Measurements from ENCODE around the gene PDIK1L.

PDIK1L gene

GRCh38 chr1:26121854-26122773 lies 10.5 kb downstream of the PDIK1L start:
- DNase-seq (ENCODE audit: low read depth in 2 of 2, low spot score in 1 of 2): no peak

DNA sequence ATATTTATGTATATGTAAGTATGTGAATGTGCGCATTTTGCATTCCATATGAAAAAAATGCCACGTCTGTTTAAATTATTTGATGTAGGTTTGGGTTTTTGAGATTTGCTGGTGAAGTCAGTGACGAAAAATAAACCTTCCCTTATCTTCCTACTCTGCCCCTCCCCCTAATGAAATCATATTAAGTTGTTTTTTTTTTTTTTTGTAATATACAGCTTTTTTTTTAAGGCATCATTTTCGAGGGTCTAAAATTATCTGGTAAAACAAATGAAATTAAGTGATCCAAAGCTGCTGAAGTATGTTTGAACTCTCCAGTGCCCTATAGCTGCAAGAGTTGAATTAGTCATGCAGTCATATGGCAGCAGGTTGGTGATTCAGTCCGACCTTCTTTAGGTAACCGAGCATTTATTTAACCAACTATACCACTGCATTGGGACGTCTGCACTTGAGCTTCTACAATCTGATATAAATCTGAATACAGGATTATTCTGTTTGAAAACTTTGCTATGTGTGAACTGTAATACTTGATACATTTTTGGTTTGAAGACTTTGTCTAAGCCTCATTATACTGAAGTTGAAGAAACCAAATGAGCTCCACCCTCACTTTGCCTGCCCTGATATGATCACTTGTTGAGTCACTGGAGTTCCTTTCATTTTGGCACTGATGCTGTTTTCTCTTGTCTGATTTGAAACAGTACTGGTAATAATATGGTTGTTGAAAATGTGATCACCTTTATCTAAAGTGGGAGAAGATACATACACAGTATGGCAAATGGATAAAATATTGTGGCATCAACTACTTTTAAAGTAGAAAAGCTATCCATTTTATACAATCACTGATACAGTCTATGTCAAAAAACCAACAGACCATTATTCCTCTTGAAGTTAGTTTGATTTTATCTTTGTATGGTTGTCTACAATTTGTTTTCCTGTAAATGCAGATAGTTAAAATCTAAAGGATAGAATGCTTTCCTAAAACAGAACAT lies 11.7 kb downstream of the PDIK1L start:
- DNase-seq (ENCODE audit: low read depth in 2 of 2, low spot score in 1 of 2): no peak

- no peak for DNase-seq (ENCODE audit: low read depth in 2 of 2, low spot score in 1 of 2)
These were observed 13.1 kb downstream of the PDIK1L start for GRCh38 chr1:26124418-26125331.

DNA sequence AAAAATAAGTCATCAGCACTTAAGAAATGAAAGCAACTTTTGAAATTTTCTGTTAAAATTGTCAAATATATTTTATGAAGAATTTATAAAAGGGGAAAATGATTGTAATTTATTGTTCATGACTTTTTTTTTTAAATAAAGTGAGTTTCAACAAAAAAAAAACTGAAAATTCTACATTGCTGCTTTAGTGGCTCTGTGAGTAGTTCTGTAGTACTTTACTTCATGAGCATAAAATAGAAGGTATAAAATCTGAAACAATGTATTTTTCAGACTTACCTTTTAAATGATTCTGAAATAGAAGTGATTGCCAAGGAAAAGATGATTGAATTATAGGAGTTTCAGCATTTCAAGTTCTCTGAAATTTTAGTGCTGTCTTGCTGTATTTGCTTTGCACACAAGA lies 13.8 kb downstream of the PDIK1L start:
- DNase-seq (ENCODE audit: low read depth in 2 of 2, low spot score in 1 of 2): no peak

DNA sequence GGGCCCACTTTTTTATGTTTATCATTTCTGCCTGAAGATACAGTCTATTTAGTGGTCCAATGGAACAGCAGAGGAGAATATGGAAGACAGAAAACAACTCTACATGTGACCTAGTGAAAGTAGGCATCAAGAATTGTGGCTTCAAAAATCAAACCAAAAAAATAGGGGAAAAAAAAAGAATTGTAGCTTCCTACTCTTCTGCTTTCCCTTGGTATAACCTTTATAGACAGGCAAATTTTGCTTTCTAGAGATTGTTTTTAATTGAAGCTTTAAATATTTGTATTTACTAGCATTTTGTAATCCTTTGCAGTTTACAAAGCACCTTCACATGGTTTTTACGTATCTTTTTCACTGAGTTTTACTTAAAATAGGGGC lies 14.3 kb downstream of the PDIK1L start:
- DNase-seq (ENCODE audit: low read depth in 2 of 2, low spot score in 1 of 2): no peak

DNA sequence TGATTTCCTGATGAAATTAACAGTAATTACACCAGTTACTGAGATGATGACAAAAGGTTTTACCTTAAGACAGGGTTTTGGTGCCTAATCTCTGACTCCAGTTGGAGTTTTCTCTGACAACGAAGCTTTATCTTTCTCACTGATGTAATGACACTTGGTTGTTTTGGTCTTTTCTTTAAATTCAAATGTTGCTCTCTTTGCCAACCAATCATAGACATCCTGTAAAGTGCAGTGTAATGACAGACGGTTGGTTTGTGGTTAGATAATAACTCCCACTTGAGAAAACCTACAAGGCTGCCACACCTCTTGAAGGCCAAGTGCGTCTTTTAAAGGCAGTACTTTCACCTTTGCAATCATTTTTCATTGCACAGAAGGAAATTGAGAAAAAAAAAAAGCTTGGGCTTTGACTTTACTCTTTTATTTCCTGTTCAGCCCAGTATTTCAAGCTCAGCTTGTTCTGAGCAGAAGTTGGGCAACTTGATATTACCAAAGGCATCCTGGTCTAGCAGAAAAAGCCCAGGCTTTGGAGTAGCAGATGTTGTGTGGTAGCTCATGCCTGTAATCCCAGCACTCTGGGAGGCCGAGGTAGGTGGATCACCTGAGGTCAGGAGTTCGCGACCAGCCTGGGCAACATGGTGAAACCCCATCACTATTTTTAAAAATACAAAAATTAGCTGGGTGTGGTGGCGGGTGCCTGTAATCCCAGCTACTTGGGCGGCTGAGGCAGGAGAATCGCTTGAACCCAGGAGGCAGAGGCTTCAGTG lies 14.9 kb downstream of the PDIK1L start:
- DNase-seq (ENCODE audit: low read depth in 2 of 2, low spot score in 1 of 2): no peak

GRCh38 chr1:26127235-26128163 lies 15.9 kb downstream of the PDIK1L start:
- no peak for DNase-seq (ENCODE audit: low read depth in 2 of 2, low spot score in 1 of 2)

DNA sequence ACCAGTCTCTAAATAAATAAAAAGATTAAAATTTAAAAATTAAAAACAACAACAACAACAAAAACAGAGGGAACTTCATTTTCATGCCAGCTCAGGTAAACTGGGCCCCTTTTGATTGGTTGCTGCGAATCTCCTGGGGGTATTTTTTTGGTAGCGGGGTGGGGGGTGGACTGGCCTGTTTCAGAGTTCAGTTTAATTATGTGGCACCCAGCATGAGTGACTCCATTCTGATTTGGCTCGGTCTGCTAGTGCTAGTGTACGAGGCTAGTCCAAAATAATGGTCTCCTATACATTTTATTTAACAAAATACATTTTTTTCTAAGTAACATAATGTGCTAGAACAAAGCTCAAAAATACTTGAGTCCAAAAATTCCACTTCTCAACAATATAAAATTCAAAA lies 18.2 kb downstream of the PDIK1L start:
- no peak for DNase-seq (ENCODE audit: low read depth in 2 of 2, low spot score in 1 of 2)

- no peak for DNase-seq (ENCODE audit: low read depth in 2 of 2, low spot score in 1 of 2)
These were observed 19.1 kb downstream of the PDIK1L start for GRCh38 chr1:26130695-26131094.

GRCh38 chr1:26132128-26132833 lies 20.7 kb downstream of the PDIK1L start:
- no peak for DNase-seq (ENCODE audit: low read depth in 2 of 2, low spot score in 1 of 2)

- no peak for DNase-seq (ENCODE audit: low read depth in 2 of 2, low spot score in 1 of 2)
These were observed 21.2 kb downstream of the PDIK1L start for GRCh38 chr1:26132834-26133167.

- no peak for DNase-seq (ENCODE audit: low read depth in 2 of 2, low spot score in 1 of 2)
These were observed 22.8 kb downstream of the PDIK1L start for GRCh38 chr1:26134466-26134865.

- no peak for DNase-seq (ENCODE audit: low read depth in 2 of 2, low spot score in 1 of 2)
These were observed 27.4 kb downstream of the PDIK1L start for GRCh38 chr1:26138974-26139558.

GRCh38 chr1:26142159-26142558 lies 30.5 kb downstream of the PDIK1L start:
- DNase-seq (ENCODE audit: low read depth in 2 of 2, low spot score in 1 of 2): no peak

DNA sequence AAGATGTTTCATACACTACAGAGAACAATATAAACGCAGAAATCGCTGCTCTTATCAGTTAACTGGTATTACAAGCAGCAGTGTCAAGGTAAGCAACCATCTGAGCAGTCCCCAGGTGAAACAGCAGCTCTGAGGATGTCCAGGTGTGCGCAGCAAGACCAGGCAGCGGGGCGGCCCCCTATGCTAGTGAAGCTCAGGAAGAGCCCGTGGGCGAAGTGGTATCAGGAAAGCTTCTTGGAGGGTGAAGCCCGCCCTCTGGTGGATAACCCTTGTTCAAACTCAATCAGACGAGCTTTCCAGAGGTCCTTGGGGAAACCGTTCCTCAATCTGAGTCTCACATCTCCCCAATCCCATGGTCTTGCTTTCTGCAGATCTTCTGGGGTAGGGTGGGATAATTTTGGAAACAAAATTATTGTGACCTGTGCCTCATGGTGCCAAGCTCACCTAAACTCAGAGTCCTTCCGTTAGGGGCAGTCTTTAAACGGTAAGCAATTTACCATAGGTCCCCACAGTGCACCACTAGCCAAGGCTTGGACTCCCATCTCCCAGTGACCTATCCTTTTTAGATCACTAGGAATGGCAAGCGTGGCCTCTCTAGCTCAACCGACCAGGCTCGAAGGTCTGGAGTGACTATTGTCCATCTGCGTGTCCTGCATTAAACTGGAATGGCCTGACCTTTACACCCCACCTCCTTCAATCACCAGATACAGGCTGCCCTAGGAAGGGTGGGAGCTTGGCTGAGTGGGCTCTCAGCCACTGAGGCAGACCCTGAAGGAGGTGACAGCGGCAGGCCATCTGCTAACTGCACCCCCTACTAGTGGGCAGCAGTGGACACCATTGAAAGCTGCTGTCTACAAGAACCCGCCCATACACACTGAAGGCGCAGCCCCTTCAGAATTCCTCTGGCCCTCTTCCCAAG lies 33.7 kb downstream of the PDIK1L start:
- peak; percentile 50 to 59 for DNase-seq (ENCODE audit: low read depth in 2 of 2, low spot score in 1 of 2)

DNA sequence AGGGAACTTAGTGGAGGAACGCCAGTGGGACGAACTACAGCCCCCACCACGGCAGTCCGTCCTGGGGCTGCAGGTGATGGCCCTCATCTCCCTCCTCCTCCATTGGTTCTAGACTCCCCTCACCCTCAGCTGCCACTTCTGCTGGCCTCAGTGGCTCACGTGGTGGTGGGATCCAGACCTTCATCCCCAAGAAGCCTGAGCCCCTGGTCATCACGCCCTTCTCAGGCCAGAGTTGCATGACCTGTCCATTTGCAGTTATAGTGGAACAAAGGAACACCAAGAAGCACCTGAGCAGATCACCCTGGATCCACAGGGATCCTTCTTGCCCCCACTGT lies 34.3 kb downstream of the PDIK1L start:
- no peak for DNase-seq (ENCODE audit: low read depth in 2 of 2, low spot score in 1 of 2)

- DNase-seq (ENCODE audit: low read depth in 2 of 2, low spot score in 1 of 2): no peak
These were observed 37.3 kb downstream of the PDIK1L start for GRCh38 chr1:26148887-26149286.
